GM10266 (cell line): ENCODE measurements around the gene IBTK.

ENCODE experiments used
- DNase-seq: peaks from one replicate; pipeline ENCODE4 v3.0.0; 2012; ENCODE audit errors: extremely low spot score
- CTCF ChIP-seq: IDR thresholded peaks from 2 replicates; pipeline ENCODE4 v1.5.1; 2012; ENCODE audit warnings: mild to moderate bottlenecking, low read depth; ENCODE audit not compliant: control insufficient read depth, insufficient read depth; ENCODE audit errors: missing control alignments

Gene IBTK

DNA sequence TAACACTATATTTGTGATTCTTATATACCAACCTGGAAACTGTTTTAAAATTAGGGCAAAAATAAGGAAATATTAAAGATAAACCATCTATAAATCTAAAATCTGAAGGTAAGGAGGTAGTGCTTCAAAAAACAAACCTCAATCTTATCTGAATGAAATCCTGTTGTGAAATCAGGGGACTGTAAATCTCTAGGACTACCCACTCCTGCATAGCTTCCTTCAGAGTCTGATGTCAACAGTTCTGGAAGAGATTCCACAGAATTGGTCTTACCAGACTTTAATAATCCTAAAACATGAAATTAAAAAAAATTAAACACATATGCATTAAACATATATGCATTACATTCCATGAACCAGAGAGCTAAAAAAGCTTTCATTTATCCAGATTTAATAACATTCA is 51.4 kb downstream of the IBTK start:
- no peak for TF ChIP-seq CTCF
- no peak for DNase-seq

DNA sequence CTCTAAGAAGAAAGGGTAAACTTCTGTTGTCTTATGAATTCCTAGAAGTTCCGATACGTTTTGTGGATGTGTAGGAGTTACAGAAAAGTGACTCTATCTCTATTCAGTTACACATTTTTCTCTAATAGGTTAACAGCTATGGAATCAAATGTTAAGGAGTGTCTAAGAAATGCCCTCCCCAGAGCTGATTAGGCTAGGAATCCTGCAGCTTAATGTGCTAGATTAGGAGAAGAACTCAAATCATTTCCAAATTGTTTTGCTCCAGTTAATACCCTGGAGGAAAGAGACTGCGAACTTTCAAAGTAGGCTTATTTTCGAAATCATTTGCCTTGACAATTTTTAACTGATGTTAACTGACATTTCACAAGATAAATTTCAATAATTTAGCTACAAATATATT is 51.9 kb downstream of the IBTK start:
- TF ChIP-seq CTCF, result no peak
- no peak for DNase-seq

DNA sequence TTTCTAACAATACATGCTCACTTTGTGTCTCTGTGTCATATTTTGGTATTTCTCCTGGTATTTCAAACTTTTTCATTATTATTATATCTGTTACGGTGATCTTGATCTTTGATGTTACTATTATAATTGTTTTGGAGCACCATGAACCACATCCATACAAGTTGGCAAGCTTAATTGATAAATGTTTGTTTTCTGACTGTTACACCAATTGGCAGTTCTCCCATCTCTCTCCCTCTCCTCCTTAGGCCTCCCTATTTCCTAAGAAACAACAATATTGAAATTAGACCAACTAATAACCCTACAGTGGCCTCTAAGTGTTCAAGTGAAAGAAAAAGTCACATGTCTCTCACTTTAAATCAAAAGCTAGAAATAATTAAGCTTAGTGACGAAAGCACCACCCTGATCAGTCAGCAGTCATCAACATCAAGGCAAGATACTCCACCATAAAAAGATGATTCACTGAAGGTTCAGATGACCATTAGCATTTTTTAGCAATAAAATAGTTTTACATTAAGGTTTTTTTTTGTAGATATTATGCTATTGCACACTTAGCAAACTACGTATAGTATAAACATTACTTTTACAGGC is 61.5 kb downstream of the IBTK start:
- no peak for DNase-seq
- TF ChIP-seq CTCF, result no peak

- no peak for DNase-seq
- no peak for TF ChIP-seq CTCF
These were observed 63.8 kb downstream of the IBTK start for GRCh38 chr6:82183642-82184282.

DNA sequence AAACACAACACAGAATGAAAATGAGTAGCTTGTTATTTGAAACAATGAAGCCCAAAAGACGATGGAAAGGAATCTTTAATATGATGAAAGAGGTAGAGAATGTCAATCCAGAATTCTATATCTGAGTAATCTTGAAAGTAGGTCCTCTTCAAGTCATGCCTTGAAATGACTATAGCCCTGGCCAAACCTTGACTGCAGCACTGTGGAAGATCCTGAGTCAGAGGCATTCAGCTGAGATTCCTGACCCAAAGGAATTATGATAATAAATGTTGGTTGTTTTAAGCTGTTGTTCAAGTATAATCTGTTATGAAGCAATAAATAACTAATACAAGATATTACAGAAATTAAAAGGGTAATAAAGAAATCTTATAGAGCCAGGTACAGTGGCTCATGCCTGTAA is 64.8 kb downstream of the IBTK start:
- no peak for DNase-seq
- TF ChIP-seq CTCF, result no peak

DNA sequence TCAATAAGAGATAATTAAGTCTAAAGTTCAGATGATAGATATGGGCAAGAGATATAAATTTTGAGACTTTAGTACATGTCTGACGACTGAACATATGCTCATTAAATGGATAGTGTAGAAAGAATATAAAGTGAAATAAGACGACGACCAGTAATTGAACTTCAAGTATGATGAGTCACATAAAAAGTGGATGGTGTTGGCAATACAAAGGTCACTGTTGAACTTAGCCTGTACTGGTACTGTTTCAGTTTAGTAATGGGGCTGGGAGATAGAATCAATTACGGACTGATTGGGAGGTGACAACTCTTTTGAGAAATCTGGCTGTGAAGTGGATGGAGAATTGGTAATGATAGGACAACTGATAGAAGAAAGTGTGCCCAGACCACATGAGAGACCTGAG is 68.1 kb downstream of the IBTK start:
- no peak for TF ChIP-seq CTCF
- DNase-seq, result no peak

DNA sequence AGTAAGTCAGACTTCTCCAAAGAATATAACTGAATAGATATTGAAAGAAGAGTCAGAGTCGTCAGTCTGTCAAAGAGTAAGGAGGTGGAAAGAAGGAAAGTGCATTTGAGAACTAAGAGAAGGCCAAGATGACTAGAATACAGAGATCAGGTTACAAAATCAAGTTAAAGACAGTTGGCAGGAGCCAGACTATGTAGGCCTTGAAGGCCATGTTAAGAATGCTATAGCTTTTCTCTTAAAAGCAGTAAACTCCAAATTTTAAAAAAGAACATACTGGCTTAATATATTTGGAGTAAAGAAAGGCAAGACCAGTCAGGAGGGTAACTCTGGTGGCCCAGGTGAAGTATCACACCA is 68.8 kb downstream of the IBTK start:
- DNase-seq, result no peak
- no peak for TF ChIP-seq CTCF
